HCT116 (cell line): Measurements from ENCODE around the gene MYH8. TPM values are rescaled to one million over a fixed set of nuclear protein-coding genes. Genes with fewer than 3 reads are reported as not detected.

Experiments used
- ATAC-seq: fragments of 200-7000 bp; cut with Tn5 transposase; 2 replicates; pipeline ENCODE4 v1.9.1; 2020; ENCODE audit warnings: mild to moderate bottlenecking, moderate library complexity
- BruUV-seq: library from RNA; stranded (reverse); fragments of 400-500 nt; replicated peaks from 2 replicates; lab custom pipeline; 2021; lab: Mats Ljungman, UMichigan
- CTCF ChIA-PET: fragments of 300-600 bp; sonication (Branson Sonifier 250); formaldehyde crosslinking; loops from one replicate; lab custom pipeline; 2021; ENCODE audit warnings: antibody characterized with exemption; lab: Charles Lee
- POLR2A ChIA-PET: fragments of 300-600, 350-600 bp; sonication (Branson Sonifier 250); formaldehyde crosslinking; loops from one replicate; lab custom pipeline; 2021; ENCODE audit warnings: antibody characterized with exemption; lab: Charles Lee
- RAD21 ChIA-PET, 2 experiments: fragments of 300-600 bp; sonication (Branson Sonifier 250); formaldehyde crosslinking; loops; one replicate each; lab custom pipeline; 2023; ENCODE audit warnings: low total read pairs in 2 of 2; ENCODE audit not compliant: uncharacterized antibody in 2 of 2, unreplicated experiment in 2 of 2, low non-redundant PET in 1 of 2; lab: Charles Lee
- DNase-seq: peaks from one replicate; pipeline ENCODE4 v3.0.0-alpha.2; 2010; ENCODE audit warnings: low read depth, low spot score
- H2AFZ ChIP-seq: fragments of 200-600 bp; shearing (Covaris generic), sonication (generic); 2 replicates; pipeline ENCODE4 v1.6.1; 2017; ENCODE audit warnings: low read depth, mixed run types, mixed read lengths, antibody characterized with exemption, low read length; ENCODE audit not compliant: poor library complexity, severe bottlenecking
- H3K27ac ChIP-seq: 2 replicates; pipeline ENCODE4 v1.5.1; 2012; ENCODE audit warnings: low read depth, low read length
- H3K27me3 ChIP-seq: fragments of 200-600 bp; sonication (generic); 2 replicates; pipeline ENCODE4 v1.6.1; 2016; ENCODE audit warnings: mixed run types, low read length, mixed read lengths; ENCODE audit not compliant: insufficient read depth
- H3K36me3 ChIP-seq, 2 experiments: fragments of 200-500 bp in 1 of 2; fragments of 200-600 bp in 1 of 2; sonication (Bioruptor generic) in 1 of 2; sonication (generic) in 1 of 2; 2 replicates each; pipeline versions ENCODE4 v1.5.1 to v1.6.1; 2014 to 2016; ENCODE audit warnings: low read length in 2 of 2, inconsistent platforms in 1 of 2, mixed read lengths in 1 of 2, mixed run types in 1 of 2; ENCODE audit not compliant: insufficient read depth in 2 of 2, control insufficient read depth in 1 of 2
- H3K4me1 ChIP-seq, 2 experiments: fragments of 200-600 bp in 1 of 2; sonication (generic) in 1 of 2; 2 replicates each; pipeline versions ENCODE4 v1.5.1 to v1.6.1; 2012 to 2017; ENCODE audit warnings: low read length in 2 of 2, inconsistent platforms in 1 of 2, mild to moderate bottlenecking in 1 of 2, mixed read lengths in 1 of 2, mixed run types in 1 of 2, moderate library complexity in 1 of 2; ENCODE audit not compliant: insufficient read depth in 2 of 2, control insufficient read depth in 1 of 2
- H3K4me2 ChIP-seq: fragments of 200-600 bp; sonication (generic); 2 replicates; pipeline ENCODE4 v1.6.1; 2017; ENCODE audit warnings: mixed run types, low read length, mixed read lengths
- H3K4me3 ChIP-seq, 2 experiments: fragments of 200-600 bp in 1 of 2; sonication (generic) in 1 of 2; replicated peaks in 1 of 2; 2 replicates each; pipeline ENCODE4 v1.5.1; 2011 to 2016; ENCODE audit warnings: low read length in 2 of 2, control low read depth in 1 of 2, low read depth in 1 of 2, mild to moderate bottlenecking in 1 of 2, mixed read lengths in 1 of 2, mixed run types in 1 of 2
- H3K79me2 ChIP-seq: fragments of 200-600 bp; sonication (generic); 2 replicates; pipeline ENCODE4 v1.6.1; 2017; ENCODE audit warnings: mild to moderate bottlenecking, mixed run types, low read length, moderate library complexity, mixed read lengths; ENCODE audit not compliant: insufficient read depth
- H3K9ac ChIP-seq: fragments of 200-600 bp; sonication (generic); 2 replicates; pipeline ENCODE4 v1.6.1; 2016; ENCODE audit warnings: low read length, mixed read lengths
- H3K9me2 ChIP-seq: fragments of 200-600 bp; sonication (generic), shearing (Covaris generic); 2 replicates; pipeline ENCODE4 v1.6.1; 2017; ENCODE audit warnings: mixed run types, mild to moderate bottlenecking, moderate library complexity; ENCODE audit not compliant: insufficient read depth
- H3K9me3 ChIP-seq, 2 experiments: fragments of 200-500 bp in 1 of 2; fragments of 200-600 bp in 1 of 2; sonication (Bioruptor generic) in 1 of 2; sonication (generic) in 1 of 2; 2 replicates each; pipeline ENCODE4 v1.6.1; 2014 to 2017; ENCODE audit warnings: low read length in 2 of 2, mixed read lengths in 2 of 2, inconsistent platforms in 1 of 2, low read depth in 1 of 2, mild to moderate bottlenecking in 1 of 2, mixed run types in 1 of 2, moderate library complexity in 1 of 2; ENCODE audit not compliant: control insufficient read depth in 1 of 2, insufficient read depth in 1 of 2
- H4K20me1 ChIP-seq: fragments of 200-600 bp; sonication (generic), shearing (Covaris generic); 2 replicates; pipeline ENCODE4 v1.6.1; 2017; ENCODE audit warnings: mixed run types, mild to moderate bottlenecking, moderate library complexity; ENCODE audit not compliant: insufficient read depth
- CBX3 ChIP-seq: IDR thresholded peaks from 2 replicates; pipeline ENCODE4 v1.6.1; 2012; ENCODE audit warnings: low read depth
- CEBPB ChIP-seq: IDR thresholded peaks from 2 replicates; pipeline ENCODE4 v1.6.1; 2012; ENCODE audit warnings: low read depth
- EGR1 ChIP-seq: IDR thresholded peaks from 2 replicates; pipeline ENCODE4 v1.6.1; 2012; ENCODE audit warnings: low read depth
- ELF1 ChIP-seq: IDR thresholded peaks from 2 replicates; pipeline ENCODE4 v1.6.1; 2012; ENCODE audit warnings: low read depth, borderline replicate concordance
- EZH2 ChIP-seq: fragments of 200-600 bp; sonication (generic); IDR thresholded peaks from 2 replicates; pipeline ENCODE4 v1.6.1; 2017; ENCODE audit warnings: antibody characterized with exemption, mixed run types
- EZH2phosphoT487 ChIP-seq: fragments of 200-600 bp; IDR thresholded peaks from 2 replicates; pipeline ENCODE4 v1.6.1; 2018; ENCODE audit warnings: antibody characterized with exemption, borderline replicate concordance
- FOSL1 ChIP-seq: IDR thresholded peaks from 2 replicates; pipeline ENCODE4 v1.6.1; 2012; ENCODE audit warnings: low read depth
- JUND ChIP-seq: IDR thresholded peaks from 2 replicates; pipeline ENCODE4 v1.6.1; 2012
- POLR2A ChIP-seq: IDR thresholded peaks from 2 replicates; pipeline ENCODE4 v1.7.0; 2011; ENCODE audit warnings: borderline replicate concordance; ENCODE audit not compliant: insufficient read depth, insufficient read length; ENCODE audit errors: extremely low read depth
- POLR2AphosphoS5 ChIP-seq: IDR thresholded peaks from 2 replicates; pipeline ENCODE4 v1.6.1; 2011; ENCODE audit warnings: mild to moderate bottlenecking, low read depth, low read length, moderate library complexity
- SIN3A ChIP-seq: IDR thresholded peaks from 2 replicates; pipeline ENCODE4 v1.6.1; 2012; ENCODE audit warnings: low read depth
- SRF ChIP-seq: IDR thresholded peaks from 2 replicates; pipeline ENCODE4 v1.6.1; 2012; ENCODE audit warnings: low read depth
- TCF7L2 ChIP-seq: IDR thresholded peaks from 2 replicates; pipeline ENCODE4 v1.7.0; 2011; ENCODE audit warnings: borderline replicate concordance, inconsistent platforms; ENCODE audit not compliant: insufficient read depth, insufficient read length; ENCODE audit errors: extremely low read depth
- YY1 ChIP-seq: IDR thresholded peaks from 2 replicates; pipeline ENCODE4 v1.6.1; 2011; ENCODE audit warnings: low read length, low read depth, moderate library complexity, mild to moderate bottlenecking; ENCODE audit not compliant: insufficient replicate concordance; ENCODE audit errors: extremely low read depth
- ZFX ChIP-seq: fragments of 450-650 bp; IDR thresholded peaks from 2 replicates; pipeline ENCODE4 v1.6.1; 2017
- ZNF274 ChIP-seq: fragments of 200-500 bp; sonication (Bioruptor generic); IDR thresholded peaks from 2 replicates; pipeline ENCODE4 v1.6.1; 2014; ENCODE audit warnings: mild to moderate bottlenecking, low read depth, low read length, inconsistent platforms
- intact Hi-C: fragments of 100-400 bp; cut with micrococcal nuclease; formaldehyde crosslinking; loops from 2 replicates; pipeline ENCODE4 v1.10.0; 2022
- total RNA-seq: library from RNA; stranded (reverse); gene quantifications from one replicate; pipeline ENCODE4 v1.2.1, GENCODE V29; 2021; ENCODE audit not compliant: unreplicated experiment
- TF ChIP-seq, protein P1 (sequence below): IDR thresholded peaks from 2 replicates; pipeline ENCODE4 v1.6.1; 2011; ENCODE audit warnings: mild to moderate bottlenecking, low read length, moderate library complexity; ENCODE audit not compliant: insufficient replicate concordance; ENCODE audit errors: extremely low read depth
- TF ChIP-seq, protein P2 (sequence below): IDR thresholded peaks from 2 replicates; pipeline ENCODE4 v1.6.1; 2012
- TF ChIP-seq, protein P3 (sequence below), 3 experiments: fragments of 200-600 bp in 1 of 3; sonication (generic) in 1 of 3; IDR thresholded peaks in 2 of 3; conservative IDR thresholded peaks in 1 of 3; 2 replicates each; pipeline ENCODE4 v1.5.1; 2012 to 2017; ENCODE audit warnings: low read depth in 2 of 3, low read length in 2 of 3, antibody characterized with exemption in 1 of 3, borderline replicate concordance in 1 of 3, control low read depth in 1 of 3, mild to moderate bottlenecking in 1 of 3, mixed read lengths in 1 of 3, mixed run types in 1 of 3, moderate library complexity in 1 of 3; ENCODE audit not compliant: insufficient read depth in 1 of 3
- TF ChIP-seq, protein P4 (sequence below): IDR thresholded peaks from 2 replicates; pipeline ENCODE4 v1.6.1; 2012; ENCODE audit warnings: low read depth

Gene MYH8
- total RNA-seq, 1 experiment from 2014 or later = not detected

DNA sequence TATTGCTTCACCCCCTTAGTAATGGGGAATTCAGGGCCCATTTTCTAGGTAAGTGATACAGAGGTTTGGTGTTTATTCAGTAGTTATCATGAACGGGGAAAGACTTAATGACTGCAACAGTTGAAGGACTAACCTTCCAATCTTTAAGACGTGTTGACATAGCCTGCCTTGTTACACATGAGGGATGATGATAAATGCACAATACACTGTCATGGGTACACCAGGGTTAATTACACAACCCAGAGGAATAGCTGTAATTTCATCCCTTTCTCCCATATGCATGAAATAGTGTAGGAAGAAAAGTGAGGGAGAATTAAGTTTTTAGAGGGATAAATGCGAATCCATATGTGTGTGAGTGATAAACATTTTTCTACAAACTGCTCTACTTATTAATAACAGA is 37.0 kb upstream of the MYH8 start:
- Histone ChIP-seq H3K4me3 (no peak overlapping the region), H3K79me2 (no peaks in the 10 kb centered on the region), H3K27ac (no peak overlapping the region), H2AFZ (no peak overlapping the region), H3K9ac (no peak overlapping the region), H3K4me1 (no peaks in the 10 kb centered on the region), H3K4me2 (no peak overlapping the region), H3K9me3 (no peaks in the 10 kb centered on the region), H3K36me3 (no peaks in the 10 kb centered on the region), H3K9me2 (no peaks in the 10 kb centered on the region), H4K20me1 (no peaks in the 10 kb centered on the region), H3K27me3 (peaks cover 44% of the 10 kb centered on the region)
- intact Hi-C loops = loop anchor here (5.0 kb wide), 1 partner anchor 51 kb away; no protein-coding TSS in a partner anchor
- RAD21 ChIA-PET = no interaction called here
- CTCF ChIA-PET = no interaction called here
- POLR2A ChIA-PET = no interaction called here
- ATAC-seq (no peak), DNase-seq (no peak)
- BruUV-seq = no TSS peak
- TF ChIP-seq YY1 (no peak), EZH2 (no peak), POLR2A (no peak), CBX3 (no peak), ELF1 (no peak), POLR2AphosphoS5 (no peak), SIN3A (no peak), FOSL1 (no peak), ZFX (no peak), TCF7L2 (no peak), EZH2phosphoT487 (no peak), JUND (no peak), CEBPB (no peak), EGR1 (no peak), SRF (no peak), ZNF274 (no peak)
- TF ChIP-seq, protein P1, sequence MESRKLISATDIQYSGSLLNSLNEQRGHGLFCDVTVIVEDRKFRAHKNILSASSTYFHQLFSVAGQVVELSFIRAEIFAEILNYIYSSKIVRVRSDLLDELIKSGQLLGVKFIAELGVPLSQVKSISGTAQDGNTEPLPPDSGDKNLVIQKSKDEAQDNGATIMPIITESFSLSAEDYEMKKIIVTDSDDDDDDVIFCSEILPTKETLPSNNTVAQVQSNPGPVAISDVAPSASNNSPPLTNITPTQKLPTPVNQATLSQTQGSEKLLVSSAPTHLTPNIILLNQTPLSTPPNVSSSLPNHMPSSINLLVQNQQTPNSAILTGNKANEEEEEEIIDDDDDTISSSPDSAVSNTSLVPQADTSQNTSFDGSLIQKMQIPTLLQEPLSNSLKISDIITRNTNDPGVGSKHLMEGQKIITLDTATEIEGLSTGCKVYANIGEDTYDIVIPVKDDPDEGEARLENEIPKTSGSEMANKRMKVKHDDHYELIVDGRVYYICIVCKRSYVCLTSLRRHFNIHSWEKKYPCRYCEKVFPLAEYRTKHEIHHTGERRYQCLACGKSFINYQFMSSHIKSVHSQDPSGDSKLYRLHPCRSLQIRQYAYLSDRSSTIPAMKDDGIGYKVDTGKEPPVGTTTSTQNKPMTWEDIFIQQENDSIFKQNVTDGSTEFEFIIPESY = no peak
- TF ChIP-seq, protein P2, sequence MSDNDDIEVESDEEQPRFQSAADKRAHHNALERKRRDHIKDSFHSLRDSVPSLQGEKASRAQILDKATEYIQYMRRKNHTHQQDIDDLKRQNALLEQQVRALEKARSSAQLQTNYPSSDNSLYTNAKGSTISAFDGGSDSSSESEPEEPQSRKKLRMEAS = no peak
- TF ChIP-seq, protein P3, sequence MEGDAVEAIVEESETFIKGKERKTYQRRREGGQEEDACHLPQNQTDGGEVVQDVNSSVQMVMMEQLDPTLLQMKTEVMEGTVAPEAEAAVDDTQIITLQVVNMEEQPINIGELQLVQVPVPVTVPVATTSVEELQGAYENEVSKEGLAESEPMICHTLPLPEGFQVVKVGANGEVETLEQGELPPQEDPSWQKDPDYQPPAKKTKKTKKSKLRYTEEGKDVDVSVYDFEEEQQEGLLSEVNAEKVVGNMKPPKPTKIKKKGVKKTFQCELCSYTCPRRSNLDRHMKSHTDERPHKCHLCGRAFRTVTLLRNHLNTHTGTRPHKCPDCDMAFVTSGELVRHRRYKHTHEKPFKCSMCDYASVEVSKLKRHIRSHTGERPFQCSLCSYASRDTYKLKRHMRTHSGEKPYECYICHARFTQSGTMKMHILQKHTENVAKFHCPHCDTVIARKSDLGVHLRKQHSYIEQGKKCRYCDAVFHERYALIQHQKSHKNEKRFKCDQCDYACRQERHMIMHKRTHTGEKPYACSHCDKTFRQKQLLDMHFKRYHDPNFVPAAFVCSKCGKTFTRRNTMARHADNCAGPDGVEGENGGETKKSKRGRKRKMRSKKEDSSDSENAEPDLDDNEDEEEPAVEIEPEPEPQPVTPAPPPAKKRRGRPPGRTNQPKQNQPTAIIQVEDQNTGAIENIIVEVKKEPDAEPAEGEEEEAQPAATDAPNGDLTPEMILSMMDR (IDR thresholded peaks at IDR 0.05 in 2 of 3, conservative IDR thresholded peaks at IDR 0.05 in 1 of 3; ENCODE audit: borderline replicate concordance in 1 of 3, insufficient read depth in 1 of 3, low read depth in 2 of 3, low read length in 2 of 3) = no peak
- TF ChIP-seq, protein P4, sequence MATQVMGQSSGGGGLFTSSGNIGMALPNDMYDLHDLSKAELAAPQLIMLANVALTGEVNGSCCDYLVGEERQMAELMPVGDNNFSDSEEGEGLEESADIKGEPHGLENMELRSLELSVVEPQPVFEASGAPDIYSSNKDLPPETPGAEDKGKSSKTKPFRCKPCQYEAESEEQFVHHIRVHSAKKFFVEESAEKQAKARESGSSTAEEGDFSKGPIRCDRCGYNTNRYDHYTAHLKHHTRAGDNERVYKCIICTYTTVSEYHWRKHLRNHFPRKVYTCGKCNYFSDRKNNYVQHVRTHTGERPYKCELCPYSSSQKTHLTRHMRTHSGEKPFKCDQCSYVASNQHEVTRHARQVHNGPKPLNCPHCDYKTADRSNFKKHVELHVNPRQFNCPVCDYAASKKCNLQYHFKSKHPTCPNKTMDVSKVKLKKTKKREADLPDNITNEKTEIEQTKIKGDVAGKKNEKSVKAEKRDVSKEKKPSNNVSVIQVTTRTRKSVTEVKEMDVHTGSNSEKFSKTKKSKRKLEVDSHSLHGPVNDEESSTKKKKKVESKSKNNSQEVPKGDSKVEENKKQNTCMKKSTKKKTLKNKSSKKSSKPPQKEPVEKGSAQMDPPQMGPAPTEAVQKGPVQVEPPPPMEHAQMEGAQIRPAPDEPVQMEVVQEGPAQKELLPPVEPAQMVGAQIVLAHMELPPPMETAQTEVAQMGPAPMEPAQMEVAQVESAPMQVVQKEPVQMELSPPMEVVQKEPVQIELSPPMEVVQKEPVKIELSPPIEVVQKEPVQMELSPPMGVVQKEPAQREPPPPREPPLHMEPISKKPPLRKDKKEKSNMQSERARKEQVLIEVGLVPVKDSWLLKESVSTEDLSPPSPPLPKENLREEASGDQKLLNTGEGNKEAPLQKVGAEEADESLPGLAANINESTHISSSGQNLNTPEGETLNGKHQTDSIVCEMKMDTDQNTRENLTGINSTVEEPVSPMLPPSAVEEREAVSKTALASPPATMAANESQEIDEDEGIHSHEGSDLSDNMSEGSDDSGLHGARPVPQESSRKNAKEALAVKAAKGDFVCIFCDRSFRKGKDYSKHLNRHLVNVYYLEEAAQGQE = no peak
